GM12865 (cell line): ENCODE results near the gene SIK2.

Source experiments
- DNase-seq: peaks from one replicate; pipeline ENCODE4 v3.0.0; 2010; ENCODE audit warnings: low read depth
- H3K4me3 ChIP-seq: 2 replicates; pipeline ENCODE4 v1.5.1; 2011; ENCODE audit warnings: mild to moderate bottlenecking, low read depth, low read length, control low read depth
- TF ChIP-seq, protein P1 (sequence below): IDR thresholded peaks from 2 replicates; pipeline ENCODE4 v1.5.1; 2011; ENCODE audit warnings: low read length, control low read depth, low read depth, inconsistent platforms; ENCODE audit not compliant: insufficient read depth; ENCODE audit errors: missing control alignments

Gene SIK2

DNA sequence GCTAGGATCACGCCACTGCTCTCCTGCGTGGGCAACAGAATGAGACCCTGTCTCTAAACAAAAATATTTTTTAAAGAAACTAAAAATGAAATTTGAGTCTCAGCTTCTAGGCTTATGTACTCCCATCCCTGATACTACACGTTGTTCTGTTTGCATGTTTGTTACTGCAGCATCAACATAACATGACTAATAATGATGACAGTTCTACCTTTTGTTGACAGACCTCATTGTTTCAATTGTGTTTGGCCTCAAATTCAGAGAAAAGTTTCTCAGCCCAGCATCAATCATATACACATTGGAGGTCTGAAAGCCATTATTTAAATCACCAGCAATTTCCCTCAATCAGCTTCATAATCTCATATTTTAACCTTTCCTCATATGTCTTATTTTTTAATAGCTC, 40.9 kb upstream of the SIK2 start:
- no peak overlapping the region for H3K4me3 ChIP-seq
- TF ChIP-seq, protein P1, sequence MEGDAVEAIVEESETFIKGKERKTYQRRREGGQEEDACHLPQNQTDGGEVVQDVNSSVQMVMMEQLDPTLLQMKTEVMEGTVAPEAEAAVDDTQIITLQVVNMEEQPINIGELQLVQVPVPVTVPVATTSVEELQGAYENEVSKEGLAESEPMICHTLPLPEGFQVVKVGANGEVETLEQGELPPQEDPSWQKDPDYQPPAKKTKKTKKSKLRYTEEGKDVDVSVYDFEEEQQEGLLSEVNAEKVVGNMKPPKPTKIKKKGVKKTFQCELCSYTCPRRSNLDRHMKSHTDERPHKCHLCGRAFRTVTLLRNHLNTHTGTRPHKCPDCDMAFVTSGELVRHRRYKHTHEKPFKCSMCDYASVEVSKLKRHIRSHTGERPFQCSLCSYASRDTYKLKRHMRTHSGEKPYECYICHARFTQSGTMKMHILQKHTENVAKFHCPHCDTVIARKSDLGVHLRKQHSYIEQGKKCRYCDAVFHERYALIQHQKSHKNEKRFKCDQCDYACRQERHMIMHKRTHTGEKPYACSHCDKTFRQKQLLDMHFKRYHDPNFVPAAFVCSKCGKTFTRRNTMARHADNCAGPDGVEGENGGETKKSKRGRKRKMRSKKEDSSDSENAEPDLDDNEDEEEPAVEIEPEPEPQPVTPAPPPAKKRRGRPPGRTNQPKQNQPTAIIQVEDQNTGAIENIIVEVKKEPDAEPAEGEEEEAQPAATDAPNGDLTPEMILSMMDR, result no peak

DNA sequence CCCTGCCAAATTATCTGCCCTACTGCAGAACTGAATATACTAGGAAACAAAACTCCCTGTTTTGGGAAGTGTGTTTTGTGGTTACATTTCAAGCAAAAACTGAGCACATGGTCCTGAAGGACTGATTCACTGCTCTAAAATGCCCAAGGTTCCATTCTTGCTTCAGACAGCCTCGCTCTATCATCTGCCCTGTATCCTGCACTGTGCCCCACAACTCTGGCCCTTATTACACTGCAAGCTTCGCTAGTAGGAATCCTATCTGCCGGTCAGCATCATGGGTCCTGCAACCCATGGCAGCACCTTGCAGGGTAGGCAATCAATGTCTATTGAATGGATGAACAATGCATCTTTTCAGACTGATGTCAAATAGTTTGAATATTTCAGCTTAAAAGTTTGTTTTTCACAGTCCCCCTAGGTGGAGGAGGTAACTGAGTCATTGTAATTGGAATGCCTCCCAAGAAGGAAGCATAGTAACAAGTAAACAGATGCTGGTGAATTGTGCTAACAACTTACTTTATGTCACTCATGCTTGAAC, 40.4 kb upstream of the SIK2 start:
- DNase-seq, result no peak
- H3K4me3 ChIP-seq, result no peak overlapping the region

More for the DNA sequence above, 40.9 kb upstream of the SIK2 start:
- no peak for DNase-seq

DNA sequence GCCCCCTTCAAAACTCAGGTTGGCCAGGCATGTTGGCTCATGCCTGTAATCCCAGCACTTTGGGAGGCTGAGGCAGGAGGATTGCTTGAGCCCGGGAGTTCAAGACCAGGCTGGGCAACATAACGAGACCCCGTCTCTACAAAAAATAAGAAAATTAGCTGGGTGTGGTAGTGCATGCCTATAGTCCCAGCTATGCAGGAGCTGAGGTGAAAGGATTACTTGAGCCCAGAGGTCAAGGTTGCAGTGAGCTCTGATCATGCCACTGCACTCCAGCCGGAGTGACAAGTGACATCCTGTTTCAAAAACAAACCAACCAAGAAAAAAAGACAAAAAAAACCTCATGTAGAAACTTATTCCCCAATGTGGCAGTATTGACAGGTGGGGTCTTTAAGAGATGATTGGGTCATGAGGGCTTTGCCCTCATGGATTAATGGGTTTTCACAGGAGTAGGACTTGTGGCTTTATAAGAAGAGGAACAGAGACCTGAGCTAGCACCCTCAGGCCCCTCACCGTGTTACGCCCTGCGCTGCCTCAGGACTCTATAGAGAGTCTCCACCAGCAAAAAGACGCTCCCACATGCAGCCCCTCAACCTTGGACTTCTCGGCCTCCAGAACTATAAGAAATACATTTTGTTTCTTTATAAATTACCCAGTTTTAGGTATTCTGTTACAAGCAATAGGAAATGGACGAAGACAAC, 39.4 kb upstream of the SIK2 start:
- TF ChIP-seq, protein P1, result no peak
- no peak for DNase-seq
- no peak overlapping the region for H3K4me3 ChIP-seq

More for the DNA sequence above, 40.4 kb upstream of the SIK2 start:
- TF ChIP-seq, protein P1, result no peak

DNA sequence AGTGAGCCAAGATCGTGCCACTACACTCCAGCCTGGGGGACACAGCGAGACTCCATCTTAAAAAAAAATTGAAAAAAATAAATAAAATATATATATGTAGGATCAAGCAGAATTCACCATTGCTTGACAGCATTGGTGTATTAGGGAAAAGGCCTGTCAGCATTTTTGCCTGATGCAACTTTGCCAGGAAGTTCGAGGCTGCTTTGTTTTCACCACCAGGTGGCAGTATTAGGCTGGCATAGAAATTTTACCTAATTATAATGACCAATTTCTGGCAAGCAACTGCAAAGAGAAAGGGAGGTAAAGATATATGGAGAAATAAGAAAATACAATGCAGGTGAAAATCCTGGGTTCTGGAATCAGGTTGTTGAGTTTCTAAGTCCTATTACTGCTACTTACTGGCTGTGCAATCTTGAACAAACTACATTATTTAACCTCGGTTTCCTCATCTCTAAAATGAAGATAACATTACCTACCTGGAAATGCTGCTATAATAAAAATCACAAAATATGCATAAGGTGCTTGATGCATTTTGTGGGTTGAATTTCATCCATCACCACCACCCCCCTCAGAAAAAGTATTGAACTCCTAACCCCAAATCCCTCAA, 37.0 kb upstream of the SIK2 start:
- DNase-seq, result peak; percentile 72
- TF ChIP-seq, protein P1, result peak; percentile 75
- H3K4me3 ChIP-seq, result no peak overlapping the region

DNA sequence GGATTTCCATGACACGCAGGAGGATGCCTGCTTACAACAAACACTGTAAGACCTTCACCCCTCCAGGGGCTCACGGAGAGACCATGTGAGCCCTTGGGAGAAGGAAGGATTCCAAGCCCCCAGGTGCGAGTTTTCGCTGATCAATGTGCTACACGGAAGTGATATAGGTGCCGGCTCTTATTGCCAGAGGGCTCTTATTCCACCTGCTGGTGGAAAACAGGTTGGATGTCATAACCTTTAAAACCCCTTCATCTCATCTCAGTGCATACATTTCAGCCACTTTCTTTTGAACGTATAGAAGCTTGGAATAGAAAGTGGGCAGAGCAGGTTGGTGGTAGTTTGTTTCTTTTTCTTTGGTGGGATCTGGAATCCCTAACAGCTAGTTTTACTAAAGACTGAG, 35.9 kb upstream of the SIK2 start:
- DNase-seq, result no peak
- no peak overlapping the region for H3K4me3 ChIP-seq
- TF ChIP-seq, protein P1, result no peak

DNA sequence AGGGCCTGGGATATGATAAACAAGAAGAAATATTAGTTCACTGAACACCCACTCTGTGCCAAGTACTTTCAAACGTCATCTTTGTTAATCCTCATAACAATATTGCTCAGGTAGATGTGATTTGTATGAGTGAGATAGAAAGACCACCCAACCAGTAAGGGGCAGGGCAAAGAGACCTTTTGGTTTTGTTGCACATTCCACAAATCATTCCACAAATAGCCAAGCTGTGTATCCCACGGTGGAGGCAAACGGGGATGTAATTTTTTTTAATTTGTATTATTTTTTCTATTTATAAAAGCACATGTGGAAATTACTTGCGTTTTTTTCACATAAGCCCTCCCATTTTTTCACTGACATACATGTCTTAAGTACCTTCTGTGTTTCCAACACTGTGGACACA, 32.8 kb upstream of the SIK2 start:
- H3K4me3 ChIP-seq, result no peak overlapping the region
- no peak for DNase-seq
- TF ChIP-seq, protein P1, result no peak
